Skeletal muscle tissue (tissue), 4 donors: ENCODE measurements around the gene ITGB6. TPM values are rescaled to one million over a fixed set of nuclear protein-coding genes. Genes with fewer than 3 reads are reported as not detected.

Source experiments
- H3K27ac ChIP-seq: one replicate; pipeline ENCODE4 v1.7.0; 2013; ENCODE audit warnings: mild to moderate bottlenecking, low read depth, low read length, inconsistent platforms
- H3K27me3 ChIP-seq, 3 donors: one replicate each; pipeline ENCODE4 v1.7.0; 2013; ENCODE audit warnings: low read length in 3 of 3; ENCODE audit not compliant: control insufficient read depth in 3 of 3, insufficient read depth in 3 of 3
- H3K36me3 ChIP-seq, 3 donors: one replicate each; pipeline ENCODE4 v1.7.0; 2013; ENCODE audit warnings: low read length in 3 of 3; ENCODE audit not compliant: control insufficient read depth in 3 of 3, insufficient read depth in 3 of 3
- H3K4me1 ChIP-seq, 3 donors: one replicate each; pipeline ENCODE4 v1.7.0; 2013; ENCODE audit warnings: low read length in 3 of 3, mild to moderate bottlenecking in 3 of 3; ENCODE audit not compliant: control insufficient read depth in 3 of 3, insufficient read depth in 3 of 3
- H3K4me3 ChIP-seq, 3 donors: one replicate each; pipeline ENCODE4 v1.7.0; 2013; ENCODE audit warnings: low read length in 3 of 3
- H3K9ac ChIP-seq, 3 donors: one replicate each; pipeline ENCODE4 v1.7.0; 2013; ENCODE audit warnings: low read length in 3 of 3, mild to moderate bottlenecking in 3 of 3, moderate library complexity in 2 of 3, low read depth in 1 of 3
- H3K9me3 ChIP-seq, 3 donors: one replicate each; pipeline ENCODE4 v1.7.0; 2013; ENCODE audit warnings: low read length in 3 of 3; ENCODE audit not compliant: control insufficient read depth in 3 of 3
- total RNA-seq: library from RNA; depleted of rRNA; stranded (reverse); fragments of >200 nt; gene quantifications from one replicate; pipeline ENCODE4 v1.2.3, GENCODE V29; 2014
- donor health status: Osteomylitis.

ITGB6 gene
- total RNA-seq, 1 donor from 2014 or later = 17.2 TPM

DNA sequence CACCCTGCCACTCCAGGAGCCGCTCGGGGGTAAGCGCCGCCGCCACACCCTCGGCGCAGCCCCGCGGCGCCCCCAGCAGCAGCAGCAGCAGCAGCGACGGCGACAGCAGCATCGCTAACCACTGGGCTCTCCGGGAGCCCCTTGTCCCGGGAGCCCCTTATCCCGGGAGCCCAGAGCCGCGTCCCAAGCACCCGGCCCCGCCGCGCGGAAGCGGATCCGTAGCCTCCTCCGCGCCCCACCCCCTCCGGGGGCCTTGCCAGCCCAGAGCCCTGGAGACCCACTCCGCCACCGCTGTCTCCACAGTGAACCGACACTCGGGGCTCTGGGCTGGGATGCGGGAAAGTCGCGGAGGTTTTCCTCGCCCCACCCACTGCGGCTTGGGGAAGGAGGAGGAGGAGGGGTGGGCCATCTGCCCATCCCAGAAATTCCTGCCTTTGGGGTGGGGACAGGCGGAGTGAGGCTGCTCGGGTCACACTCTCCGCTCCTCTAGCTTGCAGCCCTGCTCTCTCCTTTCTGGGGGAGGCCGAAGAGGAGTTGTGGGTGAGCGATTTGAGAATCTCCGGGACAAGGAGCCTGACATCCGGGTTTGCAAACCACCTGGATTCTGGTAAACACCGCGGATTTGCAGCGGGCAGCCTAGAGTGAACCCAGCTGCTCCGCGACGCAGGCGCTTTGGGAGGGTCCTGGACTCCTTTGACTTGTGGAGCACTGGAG lies 137.6 kb downstream of the ITGB6 start, which contains the start of gene PLA2R1:
Gene PLA2R1, minus strand, starts transcription at position 324 of the 714 bp plus-strand sequence. Its CDS starts 212 bp downstream, at position 112.
- no peaks in the 10 kb centered on the region for H3K36me3 ChIP-seq
- peaks cover 0 to 7% (median 6%) of the 10 kb centered on the region in 3 donors for H3K27me3 ChIP-seq
- no peak within 1 kb of the TSS for H3K27ac ChIP-seq
- H3K9ac ChIP-seq = peak within 1 kb of the TSS; percentile 64 to 74 (median 72)
- H3K4me1 ChIP-seq = peaks cover 3 to 5% (median 5%) of the 10 kb centered on the region in 3 donors
- no peaks in the 10 kb centered on the region for H3K9me3 ChIP-seq
- H3K4me3 ChIP-seq = peak within 1 kb of the TSS; percentile 75 to 81 (median 78)

DNA sequence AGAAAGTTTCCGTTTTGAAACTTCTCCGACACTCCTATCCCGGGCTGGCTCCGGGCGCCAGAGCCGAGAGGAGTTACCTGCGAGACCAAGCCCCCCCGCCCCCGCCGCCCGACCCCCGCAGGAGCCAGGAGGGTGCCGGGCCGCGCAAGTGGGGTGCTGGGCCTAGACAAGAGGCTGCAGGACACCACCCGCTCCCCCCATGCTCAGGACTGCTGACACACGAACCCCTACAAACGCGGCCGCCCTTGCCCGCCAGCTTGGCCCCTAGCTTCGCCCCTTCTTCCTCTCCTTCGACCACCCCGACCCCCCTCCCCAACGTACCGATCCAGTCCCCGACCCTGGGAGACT lies 138.2 kb downstream of the ITGB6 start:
- Histone ChIP-seq H3K27ac (no peak overlapping the region), H3K36me3 (no peaks in the 10 kb centered on the region), H3K9me3 (no peaks in the 10 kb centered on the region), H3K9ac (peak overlapping the region in 2 of 3 donors; percentile 72 to 74), H3K27me3 (peaks cover 0 to 7% (median 7%) of the 10 kb centered on the region in 3 donors), H3K4me3 (peak overlapping the region; percentile 75 to 81 (median 78)), H3K4me1 (peaks cover 3 to 5% (median 5%) of the 10 kb centered on the region in 3 donors)

DNA sequence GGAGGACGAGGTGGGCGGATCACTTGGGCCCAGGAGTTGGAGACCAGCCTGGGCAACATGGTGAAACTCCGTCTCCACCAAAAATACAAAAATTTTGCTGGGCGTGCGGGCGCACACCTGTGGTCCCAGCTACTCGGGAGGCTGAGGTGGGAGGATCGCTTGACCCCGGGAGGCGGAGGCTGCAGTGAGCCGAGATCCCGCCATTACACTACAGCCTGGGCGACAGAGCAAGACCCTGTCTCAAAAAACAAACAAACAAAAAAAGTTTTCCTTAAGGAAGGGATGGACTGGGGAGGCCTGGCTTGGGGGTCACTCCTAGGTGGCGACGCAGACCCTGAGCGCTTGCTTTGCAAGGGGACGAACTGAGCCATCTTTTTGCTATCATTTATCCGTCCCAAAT lies 138.5 kb downstream of the ITGB6 start:
- H3K27me3 ChIP-seq = peaks cover 0 to 9% (median 7%) of the 10 kb centered on the region in 3 donors
- H3K9ac ChIP-seq = no peak overlapping the region
- H3K27ac ChIP-seq = no peak overlapping the region
- H3K4me3 ChIP-seq = peak overlapping the region in 2 of 3 donors; percentile 75 to 81
- no peaks in the 10 kb centered on the region for H3K9me3 ChIP-seq
- H3K36me3 ChIP-seq = no peaks in the 10 kb centered on the region
- H3K4me1 ChIP-seq = peaks cover 3 to 5% (median 5%) of the 10 kb centered on the region in 3 donors

DNA sequence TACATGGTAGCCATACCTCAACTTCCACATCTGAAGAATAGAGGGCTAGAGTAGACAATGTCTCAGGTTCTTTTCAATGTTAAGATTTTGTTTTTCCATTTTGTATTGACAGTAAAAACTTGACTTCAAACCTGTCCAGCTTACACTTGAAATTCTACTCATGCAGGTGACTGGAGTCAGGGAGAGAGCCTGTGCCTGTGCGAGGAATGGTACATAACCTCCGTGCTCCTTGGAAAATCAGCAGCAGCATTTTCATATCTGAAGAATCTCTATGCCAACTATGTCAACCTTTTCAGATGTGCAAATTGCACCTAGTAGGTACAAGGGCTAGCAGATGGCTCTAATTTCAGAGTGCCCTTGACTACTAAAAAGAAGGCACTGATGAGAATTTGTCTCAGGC lies 139.8 kb downstream of the ITGB6 start:
- Histone ChIP-seq H3K4me3 (no peak overlapping the region), H3K27me3 (peaks cover 0 to 9% (median 7%) of the 10 kb centered on the region in 3 donors), H3K9me3 (no peaks in the 10 kb centered on the region), H3K27ac (no peak overlapping the region), H3K9ac (no peak overlapping the region), H3K36me3 (no peaks in the 10 kb centered on the region), H3K4me1 (peaks cover 3 to 5% (median 5%) of the 10 kb centered on the region in 3 donors)

DNA sequence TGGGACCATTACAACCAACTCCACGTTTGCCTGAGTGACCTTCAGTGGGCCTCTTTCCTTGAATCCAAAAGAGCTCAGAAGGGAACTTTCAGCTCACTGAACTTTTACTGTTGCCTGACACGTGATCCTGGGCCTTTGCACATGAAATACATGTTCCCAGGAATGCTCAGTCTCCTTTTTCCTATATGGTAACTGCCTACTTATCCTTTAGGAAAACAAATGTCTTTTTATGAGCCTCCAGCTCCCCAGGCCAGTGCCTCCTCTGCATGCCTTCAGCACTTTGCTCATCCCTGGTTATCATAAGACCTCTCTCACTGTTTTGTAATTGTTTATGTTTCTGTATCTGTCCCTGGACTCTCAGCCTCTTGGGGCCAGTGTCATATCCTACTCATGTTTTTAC lies 142.7 kb downstream of the ITGB6 start:
- Histone ChIP-seq H3K9me3 (no peaks in the 10 kb centered on the region), H3K27me3 (peaks cover 0 to 12% (median 7%) of the 10 kb centered on the region in 3 donors), H3K27ac (no peak overlapping the region), H3K36me3 (no peaks in the 10 kb centered on the region), H3K4me1 (no peaks in the 10 kb centered on the region), H3K4me3 (no peak overlapping the region), H3K9ac (no peak overlapping the region)

DNA sequence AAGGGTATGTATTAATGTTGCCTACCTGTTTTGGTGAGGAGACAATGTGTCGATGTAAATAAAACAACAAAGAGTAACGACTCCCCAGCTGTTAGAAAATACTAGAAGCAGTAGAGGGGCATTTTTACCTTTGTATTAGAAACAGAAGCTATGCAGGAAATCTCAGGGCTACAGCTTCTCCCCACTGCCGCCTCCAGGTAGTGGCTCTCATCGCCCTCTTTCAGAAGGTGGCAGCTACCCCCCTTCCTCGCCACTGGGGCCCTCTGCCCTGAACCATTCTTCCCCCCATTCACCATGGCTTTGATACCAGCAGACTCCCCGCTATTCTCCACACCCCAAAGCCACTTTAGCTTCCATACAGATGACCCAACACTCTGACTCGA lies 144.4 kb downstream of the ITGB6 start:
- peaks cover 0 to 12% (median under 1%) of the 10 kb centered on the region in 3 donors for H3K27me3 ChIP-seq
- no peak overlapping the region for H3K4me3 ChIP-seq
- H3K36me3 ChIP-seq = no peaks in the 10 kb centered on the region
- no peak overlapping the region for H3K9ac ChIP-seq
- no peak overlapping the region for H3K27ac ChIP-seq
- H3K4me1 ChIP-seq = no peaks in the 10 kb centered on the region
- H3K9me3 ChIP-seq = no peaks in the 10 kb centered on the region

DNA sequence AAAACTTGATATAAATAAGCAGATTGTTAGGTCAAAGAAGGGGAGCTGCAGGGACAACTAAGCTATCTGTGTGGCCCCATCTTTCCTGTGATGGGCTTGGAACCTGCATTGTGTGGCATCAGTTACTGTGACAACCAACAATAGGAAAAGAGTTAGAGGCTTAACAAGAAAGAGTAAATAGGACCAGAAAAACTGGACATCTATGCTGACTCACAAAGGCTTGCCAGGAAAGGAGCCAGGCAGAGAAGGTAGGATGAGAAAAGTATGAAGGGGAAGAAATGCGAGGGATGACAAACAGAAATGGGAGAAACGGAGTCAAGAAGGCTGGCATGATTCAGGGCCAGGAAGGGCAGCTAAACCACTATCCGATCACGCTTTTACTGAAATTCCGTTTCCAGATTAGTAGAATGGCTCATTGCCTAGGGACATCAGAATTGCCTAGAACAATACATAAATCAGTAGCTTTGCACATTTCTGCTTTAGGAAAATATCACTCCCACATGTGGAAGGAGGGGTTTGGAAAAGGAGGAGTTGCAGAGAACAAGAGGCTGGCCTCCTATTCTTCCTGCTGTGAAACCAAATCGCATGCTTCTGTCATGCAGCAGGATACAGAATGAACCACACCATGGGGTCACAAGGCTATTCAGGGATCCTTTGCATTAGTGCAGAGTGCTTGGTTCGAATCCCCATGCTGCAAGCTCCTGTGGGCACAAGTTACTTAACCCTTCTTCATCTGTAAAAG lies 144.9 kb downstream of the ITGB6 start:
- no peaks in the 10 kb centered on the region for H3K9me3 ChIP-seq
- no peaks in the 10 kb centered on the region for H3K36me3 ChIP-seq
- H3K27ac ChIP-seq = no peak overlapping the region
- H3K4me1 ChIP-seq = no peaks in the 10 kb centered on the region
- no peak overlapping the region for H3K4me3 ChIP-seq
- H3K9ac ChIP-seq = no peak overlapping the region
- peaks cover 0 to 9% (median 0%) of the 10 kb centered on the region in 3 donors for H3K27me3 ChIP-seq

DNA sequence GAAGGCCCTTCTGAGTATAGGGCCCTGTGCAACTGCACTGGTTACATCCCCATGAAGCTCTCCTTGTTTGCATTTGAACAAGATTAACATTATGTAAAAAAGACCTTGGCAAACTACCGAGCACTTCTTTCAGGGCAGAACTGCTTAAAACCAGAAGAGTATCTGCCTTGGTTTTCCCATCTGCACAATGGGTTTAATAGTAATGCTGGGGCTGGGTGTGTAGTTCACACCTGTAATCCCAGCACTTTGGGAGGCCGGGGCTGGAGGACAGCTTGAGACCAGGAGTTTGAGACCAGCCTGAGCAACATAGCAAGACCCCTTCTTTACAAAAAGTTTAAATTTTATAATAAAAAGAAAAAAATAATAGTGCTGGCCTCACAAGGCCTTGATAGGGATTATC lies 146.1 kb downstream of the ITGB6 start:
- Histone ChIP-seq H3K9ac (no peak overlapping the region), H3K4me1 (no peaks in the 10 kb centered on the region), H3K27me3 (peaks cover 0 to 7% (median 0%) of the 10 kb centered on the region in 3 donors), H3K9me3 (no peaks in the 10 kb centered on the region), H3K27ac (no peak overlapping the region), H3K4me3 (no peak overlapping the region), H3K36me3 (no peaks in the 10 kb centered on the region)

DNA sequence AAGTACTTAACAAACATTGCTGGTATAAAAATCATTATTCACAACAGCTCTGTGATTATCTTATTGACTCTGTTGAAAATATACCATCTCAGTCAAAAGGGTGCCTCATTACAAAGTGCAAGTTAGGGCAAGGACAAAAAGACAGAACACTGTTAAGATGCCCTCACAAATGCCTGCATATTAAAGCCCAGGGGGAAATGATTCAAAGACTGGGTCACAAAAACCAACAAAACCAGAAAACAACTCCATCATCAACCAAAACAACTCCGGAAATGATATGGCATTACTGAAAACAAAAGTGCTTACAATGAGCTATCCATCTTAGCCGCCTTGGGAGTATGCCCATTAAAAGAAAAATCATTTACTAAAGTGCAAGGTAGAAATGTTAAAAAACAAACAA lies 147.5 kb downstream of the ITGB6 start:
- Histone ChIP-seq H3K27ac (no peak overlapping the region), H3K9me3 (no peaks in the 10 kb centered on the region), H3K27me3 (peaks cover 0 to 7% (median 0%) of the 10 kb centered on the region in 3 donors), H3K4me1 (no peaks in the 10 kb centered on the region), H3K9ac (no peak overlapping the region), H3K36me3 (no peaks in the 10 kb centered on the region), H3K4me3 (no peak overlapping the region)

DNA sequence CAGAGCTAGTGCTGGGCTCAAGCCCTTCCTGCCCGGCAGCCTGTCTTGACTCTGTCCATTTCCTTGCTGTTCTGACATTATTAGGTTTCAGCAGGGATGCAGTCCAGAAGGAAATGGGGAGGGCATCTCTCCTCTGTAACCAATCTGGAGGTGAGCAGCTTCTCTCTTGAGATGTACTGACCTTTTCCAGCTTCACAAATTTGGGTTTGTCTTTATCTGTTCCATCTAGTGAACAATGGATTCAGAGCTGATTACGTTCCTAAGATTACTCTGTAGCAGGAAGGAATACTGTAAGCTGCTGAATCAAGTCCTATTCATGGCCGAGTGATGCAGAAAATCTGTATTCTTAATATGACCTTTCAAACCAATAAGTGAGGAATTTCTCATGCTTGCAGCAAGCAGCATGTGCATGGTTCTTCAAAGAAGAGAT lies 148.7 kb downstream of the ITGB6 start:
- Histone ChIP-seq H3K36me3 (no peaks in the 10 kb centered on the region), H3K27me3 (peaks cover 0 to 3% (median 0%) of the 10 kb centered on the region in 3 donors), H3K4me1 (no peaks in the 10 kb centered on the region), H3K9me3 (no peaks in the 10 kb centered on the region), H3K4me3 (no peak overlapping the region), H3K27ac (no peak overlapping the region), H3K9ac (no peak overlapping the region)
